Muscle layer of colon (tissue), 2 donors: ENCODE results near the gene C10orf90.

Source experiments
- H3K27ac ChIP-seq: one replicate; pipeline ENCODE4 v1.7.0; 2013; ENCODE audit warnings: low read depth, mild to moderate bottlenecking, low read length, moderate library complexity
- H3K27me3 ChIP-seq, 2 donors: one replicate each; pipeline ENCODE4 v1.7.0; 2013; ENCODE audit warnings: low read length in 2 of 2, mild to moderate bottlenecking in 2 of 2; ENCODE audit not compliant: insufficient read depth in 2 of 2, control insufficient read depth in 1 of 2
- H3K36me3 ChIP-seq: one replicate; pipeline ENCODE4 v1.7.0; 2013; ENCODE audit warnings: mild to moderate bottlenecking, low read length; ENCODE audit not compliant: insufficient read depth
- H3K4me1 ChIP-seq: one replicate; pipeline ENCODE4 v1.7.0; 2013; ENCODE audit warnings: mild to moderate bottlenecking, low read length; ENCODE audit not compliant: insufficient read depth
- H3K4me3 ChIP-seq, 2 donors: one replicate each; pipeline ENCODE4 v1.7.0; 2013; ENCODE audit warnings: low read length in 2 of 2, low read depth in 1 of 2, mild to moderate bottlenecking in 1 of 2, moderate library complexity in 1 of 2
- H3K9ac ChIP-seq: one replicate; pipeline ENCODE4 v1.7.0; 2013; ENCODE audit warnings: low read length
- H3K9me3 ChIP-seq: one replicate; pipeline ENCODE4 v1.7.0; 2013; ENCODE audit warnings: mild to moderate bottlenecking, low read length
- donor health status: abdominal sarcoma.
- donor health status: Adenocarcinoma of cecum.

The C10orf90 gene

DNA sequence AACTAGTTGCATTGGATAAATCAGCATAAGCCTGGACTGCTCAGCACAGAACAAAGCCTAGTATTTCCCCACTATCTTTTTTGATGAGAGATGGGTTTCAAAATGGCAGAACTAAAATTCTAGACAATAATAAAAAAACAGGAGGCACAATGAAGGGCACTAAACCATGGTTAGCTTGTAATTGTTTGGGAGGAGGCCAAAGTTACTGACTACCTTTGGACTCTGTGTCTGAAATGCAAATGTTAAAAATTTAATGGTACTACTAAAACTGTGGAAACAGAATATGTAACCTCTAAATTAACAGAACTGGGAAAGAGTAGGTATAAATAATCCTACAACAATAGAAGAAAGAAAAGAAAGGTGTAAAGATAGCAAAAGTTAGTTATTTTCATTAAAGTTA lies 295.2 kb downstream of the C10orf90 start:
- H3K9me3 ChIP-seq = no peaks in the 10 kb centered on the region

More for the DNA sequence above, 295.2 kb downstream of the C10orf90 start:
- H3K27ac ChIP-seq = no peak overlapping the region
- H3K4me1 ChIP-seq = no peaks in the 10 kb centered on the region
- no peaks in the 10 kb centered on the region for H3K36me3 ChIP-seq
- no peak overlapping the region for H3K9ac ChIP-seq
- H3K27me3 ChIP-seq = no peaks in the 10 kb centered on the region
- no peak overlapping the region for H3K4me3 ChIP-seq
